Measurements from ENCODE around the gene OPCML.

- TF ChIP-seq, protein P1, sequence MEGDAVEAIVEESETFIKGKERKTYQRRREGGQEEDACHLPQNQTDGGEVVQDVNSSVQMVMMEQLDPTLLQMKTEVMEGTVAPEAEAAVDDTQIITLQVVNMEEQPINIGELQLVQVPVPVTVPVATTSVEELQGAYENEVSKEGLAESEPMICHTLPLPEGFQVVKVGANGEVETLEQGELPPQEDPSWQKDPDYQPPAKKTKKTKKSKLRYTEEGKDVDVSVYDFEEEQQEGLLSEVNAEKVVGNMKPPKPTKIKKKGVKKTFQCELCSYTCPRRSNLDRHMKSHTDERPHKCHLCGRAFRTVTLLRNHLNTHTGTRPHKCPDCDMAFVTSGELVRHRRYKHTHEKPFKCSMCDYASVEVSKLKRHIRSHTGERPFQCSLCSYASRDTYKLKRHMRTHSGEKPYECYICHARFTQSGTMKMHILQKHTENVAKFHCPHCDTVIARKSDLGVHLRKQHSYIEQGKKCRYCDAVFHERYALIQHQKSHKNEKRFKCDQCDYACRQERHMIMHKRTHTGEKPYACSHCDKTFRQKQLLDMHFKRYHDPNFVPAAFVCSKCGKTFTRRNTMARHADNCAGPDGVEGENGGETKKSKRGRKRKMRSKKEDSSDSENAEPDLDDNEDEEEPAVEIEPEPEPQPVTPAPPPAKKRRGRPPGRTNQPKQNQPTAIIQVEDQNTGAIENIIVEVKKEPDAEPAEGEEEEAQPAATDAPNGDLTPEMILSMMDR (IDR thresholded peaks at IDR 0.05; ENCODE audit: poor library complexity, severe bottlenecking): peak; percentile 35
- TF ChIP-seq, protein P2, sequence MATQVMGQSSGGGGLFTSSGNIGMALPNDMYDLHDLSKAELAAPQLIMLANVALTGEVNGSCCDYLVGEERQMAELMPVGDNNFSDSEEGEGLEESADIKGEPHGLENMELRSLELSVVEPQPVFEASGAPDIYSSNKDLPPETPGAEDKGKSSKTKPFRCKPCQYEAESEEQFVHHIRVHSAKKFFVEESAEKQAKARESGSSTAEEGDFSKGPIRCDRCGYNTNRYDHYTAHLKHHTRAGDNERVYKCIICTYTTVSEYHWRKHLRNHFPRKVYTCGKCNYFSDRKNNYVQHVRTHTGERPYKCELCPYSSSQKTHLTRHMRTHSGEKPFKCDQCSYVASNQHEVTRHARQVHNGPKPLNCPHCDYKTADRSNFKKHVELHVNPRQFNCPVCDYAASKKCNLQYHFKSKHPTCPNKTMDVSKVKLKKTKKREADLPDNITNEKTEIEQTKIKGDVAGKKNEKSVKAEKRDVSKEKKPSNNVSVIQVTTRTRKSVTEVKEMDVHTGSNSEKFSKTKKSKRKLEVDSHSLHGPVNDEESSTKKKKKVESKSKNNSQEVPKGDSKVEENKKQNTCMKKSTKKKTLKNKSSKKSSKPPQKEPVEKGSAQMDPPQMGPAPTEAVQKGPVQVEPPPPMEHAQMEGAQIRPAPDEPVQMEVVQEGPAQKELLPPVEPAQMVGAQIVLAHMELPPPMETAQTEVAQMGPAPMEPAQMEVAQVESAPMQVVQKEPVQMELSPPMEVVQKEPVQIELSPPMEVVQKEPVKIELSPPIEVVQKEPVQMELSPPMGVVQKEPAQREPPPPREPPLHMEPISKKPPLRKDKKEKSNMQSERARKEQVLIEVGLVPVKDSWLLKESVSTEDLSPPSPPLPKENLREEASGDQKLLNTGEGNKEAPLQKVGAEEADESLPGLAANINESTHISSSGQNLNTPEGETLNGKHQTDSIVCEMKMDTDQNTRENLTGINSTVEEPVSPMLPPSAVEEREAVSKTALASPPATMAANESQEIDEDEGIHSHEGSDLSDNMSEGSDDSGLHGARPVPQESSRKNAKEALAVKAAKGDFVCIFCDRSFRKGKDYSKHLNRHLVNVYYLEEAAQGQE (IDR thresholded peaks at IDR 0.05; ENCODE audit: borderline replicate concordance): no peak
- TF ChIP-seq SMC3 (conservative IDR thresholded peaks at IDR 0.05; ENCODE audit: poor library complexity) (peak; percentile 29), EZH2 (IDR thresholded peaks at IDR 0.05; ENCODE audit: borderline replicate concordance, insufficient read depth, low read length, poor library complexity, severe bottlenecking) (no peak), EP300 (conservative IDR thresholded peaks at IDR 0.05; ENCODE audit: poor library complexity, severe bottlenecking) (no peak), POLR2AphosphoS5 (IDR thresholded peaks at IDR 0.05) (no peak), RAD21 (conservative IDR thresholded peaks at IDR 0.05) (peak; percentile 17), TAF1 (IDR thresholded peaks at IDR 0.05; ENCODE audit: low read depth) (no peak), MXI1 (conservative IDR thresholded peaks at IDR 0.05; ENCODE audit: poor library complexity, severe bottlenecking) (no peak)
Measured at GRCh38 chr11:133530501-133530835, 1.8 kb downstream of the OPCML start.
